ENCODE data around the gene SEMA3F.

SEMA3F gene

GRCh38 chr3:50132421-50133282 is 22.5 kb upstream of the SEMA3F start:
- DNase-seq (ENCODE audit: low spot score), result no peak

GRCh38 chr3:50133283-50133615 is 21.9 kb upstream of the SEMA3F start:
- no peak for DNase-seq (ENCODE audit: low spot score)

GRCh38 chr3:50134367-50134766 is 20.8 kb upstream of the SEMA3F start:
- DNase-seq (ENCODE audit: low spot score), result no peak

DNA sequence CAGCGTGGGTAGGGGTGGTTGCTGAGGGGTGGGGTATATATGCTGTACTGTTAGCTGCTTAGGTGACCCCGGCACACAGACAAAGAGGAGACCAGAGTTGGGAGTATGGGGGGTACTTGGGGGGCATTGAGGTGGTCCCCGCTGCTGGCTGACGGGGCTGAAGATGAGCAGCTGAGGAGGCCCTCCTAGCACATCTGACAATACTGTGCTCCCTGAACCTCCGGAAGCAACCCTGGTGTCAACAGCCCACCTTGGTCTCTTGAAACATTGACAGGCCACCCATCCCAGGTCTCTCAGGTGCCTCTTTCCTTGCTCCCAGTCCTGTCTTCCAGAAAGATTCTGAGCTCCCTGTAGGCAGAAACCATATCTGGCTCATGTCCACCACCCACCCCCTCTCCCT is 19.2 kb upstream of the SEMA3F start:
- no peak for DNase-seq (ENCODE audit: low spot score)

GRCh38 chr3:50136714-50137405 is 18.3 kb upstream of the SEMA3F start:
- DNase-seq (ENCODE audit: low spot score), result no peak

GRCh38 chr3:50137531-50137930 is 17.6 kb upstream of the SEMA3F start:
- DNase-seq (ENCODE audit: low spot score), result no peak

DNA sequence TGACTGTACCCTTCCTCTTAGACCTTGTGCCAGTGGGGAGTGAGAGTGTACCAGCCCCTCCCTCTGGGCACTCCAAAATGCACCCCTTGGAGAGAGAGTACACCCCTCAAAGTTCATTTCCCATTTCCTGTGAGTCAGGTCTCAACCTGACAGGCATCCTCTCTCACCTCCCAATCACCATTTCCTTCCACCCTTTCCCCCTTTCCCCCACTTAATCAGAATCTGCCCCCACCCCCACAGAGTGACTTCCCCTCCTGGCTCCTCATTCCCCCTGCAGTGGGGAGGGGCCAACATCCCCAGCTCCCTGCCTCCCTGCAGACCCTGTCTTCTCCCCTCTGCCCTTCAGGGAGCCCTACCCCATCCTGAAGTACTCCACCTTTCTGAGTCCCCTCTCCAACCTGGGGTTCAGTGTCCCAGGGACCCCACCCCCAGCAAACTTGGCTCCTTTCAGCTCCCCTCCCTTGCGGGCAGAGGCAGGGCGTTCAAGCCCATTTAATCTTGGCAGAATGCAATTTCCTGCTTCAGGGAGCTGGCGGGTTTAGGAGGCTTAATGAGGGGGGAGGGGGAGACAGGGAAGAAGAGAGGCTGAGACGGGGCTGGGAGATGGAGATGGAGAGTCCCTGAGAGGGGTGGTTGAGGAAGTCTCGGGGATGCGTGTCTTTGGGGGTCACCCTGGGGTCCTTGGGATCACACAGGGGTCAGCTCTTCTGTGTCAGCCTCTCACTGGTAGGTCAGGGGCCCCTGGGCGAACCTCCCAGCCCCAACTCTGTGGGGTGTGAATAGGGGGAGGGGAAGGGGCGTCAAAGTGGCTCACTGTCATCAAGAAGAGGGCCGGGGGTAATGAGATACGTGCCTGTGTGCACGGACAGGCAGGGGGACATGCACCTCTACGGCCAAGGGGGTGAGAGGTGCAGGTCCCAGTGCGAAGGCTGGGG is 16.6 kb upstream of the SEMA3F start:
- peak; percentile 56 for DNase-seq (ENCODE audit: low spot score)

DNA sequence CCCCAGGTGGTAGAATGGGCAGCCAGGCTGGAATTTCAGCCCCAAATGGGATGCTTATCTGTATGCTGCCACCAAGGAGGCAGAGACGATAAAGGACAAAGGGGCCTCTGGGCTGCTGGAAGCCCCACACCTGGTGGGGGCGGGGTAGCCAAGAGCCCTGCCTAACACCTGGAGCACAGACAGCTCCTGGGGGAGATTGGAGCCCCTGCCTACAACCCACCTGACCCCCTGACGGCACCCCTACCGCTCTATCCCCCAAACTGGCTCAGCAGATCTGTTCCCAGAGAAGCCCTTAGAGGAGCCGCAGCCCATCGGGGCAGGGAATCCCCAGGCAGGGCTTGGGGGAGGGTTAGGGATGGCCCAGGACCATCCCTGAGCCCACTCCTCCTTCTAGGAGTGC is 15.8 kb upstream of the SEMA3F start:
- DNase-seq (ENCODE audit: low spot score), result no peak

DNA sequence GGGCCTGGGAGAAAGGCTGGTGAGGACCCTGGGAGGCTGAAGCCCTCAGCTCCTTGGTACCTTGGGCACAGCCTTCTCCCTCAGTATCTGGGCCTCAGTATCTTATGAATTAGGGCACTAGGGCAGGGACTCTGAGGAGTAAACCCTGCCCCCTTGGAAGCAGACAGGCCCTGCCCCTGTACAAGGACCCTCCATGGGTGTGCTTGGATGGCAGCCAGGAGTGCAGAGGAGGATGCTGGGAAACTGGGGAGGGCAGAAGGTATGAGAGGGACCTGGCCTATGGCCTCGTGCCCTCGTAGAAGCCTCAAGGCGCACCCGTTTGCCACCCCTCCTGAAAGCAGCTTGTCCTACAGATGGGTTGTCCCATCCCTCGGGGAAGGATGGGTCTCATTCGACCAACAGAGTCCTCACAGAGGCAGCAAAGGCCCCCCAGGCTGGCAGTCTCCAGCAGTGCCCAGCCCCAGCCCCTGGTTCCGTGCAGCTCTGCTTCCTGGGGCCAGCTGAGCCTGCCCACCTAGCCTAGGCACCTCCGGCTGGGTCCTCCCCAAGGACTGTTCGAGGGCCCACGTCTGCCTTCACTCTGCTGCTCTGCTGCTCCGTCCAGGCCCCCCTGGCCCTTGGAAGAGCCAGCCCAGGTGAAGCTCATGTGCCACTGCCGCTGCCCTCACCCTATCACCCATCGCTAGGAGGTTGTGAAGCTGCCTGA is 15.3 kb upstream of the SEMA3F start:
- DNase-seq (ENCODE audit: low spot score), result no peak

- no peak for DNase-seq (ENCODE audit: low spot score)
These were observed 14.1 kb upstream of the SEMA3F start for GRCh38 chr3:50140990-50141389.

DNA sequence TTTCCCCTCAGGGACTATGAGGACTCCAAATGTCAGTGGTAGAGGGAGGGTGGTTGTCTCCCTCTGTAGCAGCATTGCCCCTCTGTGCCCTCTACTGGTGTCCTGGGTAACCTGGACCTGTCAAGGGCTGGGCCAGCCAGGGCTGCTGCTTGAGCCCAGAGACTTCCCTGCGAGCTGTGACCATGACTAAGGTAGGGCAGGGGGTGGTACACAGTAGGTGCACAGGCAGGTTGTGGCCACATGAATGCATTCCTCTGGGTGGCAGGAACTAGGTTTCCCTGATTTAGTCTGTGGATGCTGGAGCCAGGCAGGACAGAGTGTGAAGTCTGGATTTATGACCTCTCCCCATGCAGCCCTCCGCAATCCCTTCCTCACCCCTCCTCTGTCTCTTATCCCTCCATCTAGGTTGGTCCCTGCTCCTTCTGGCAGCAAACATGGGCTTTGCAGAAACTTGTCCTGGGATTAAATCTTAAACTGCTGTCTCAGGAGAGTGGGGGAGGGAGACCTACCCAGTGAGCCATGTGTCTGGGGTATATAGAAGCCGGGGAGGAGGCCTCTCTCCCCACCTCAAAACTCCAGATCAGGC is 8.7 kb upstream of the SEMA3F start:
- no peak for DNase-seq (ENCODE audit: low spot score)

DNA sequence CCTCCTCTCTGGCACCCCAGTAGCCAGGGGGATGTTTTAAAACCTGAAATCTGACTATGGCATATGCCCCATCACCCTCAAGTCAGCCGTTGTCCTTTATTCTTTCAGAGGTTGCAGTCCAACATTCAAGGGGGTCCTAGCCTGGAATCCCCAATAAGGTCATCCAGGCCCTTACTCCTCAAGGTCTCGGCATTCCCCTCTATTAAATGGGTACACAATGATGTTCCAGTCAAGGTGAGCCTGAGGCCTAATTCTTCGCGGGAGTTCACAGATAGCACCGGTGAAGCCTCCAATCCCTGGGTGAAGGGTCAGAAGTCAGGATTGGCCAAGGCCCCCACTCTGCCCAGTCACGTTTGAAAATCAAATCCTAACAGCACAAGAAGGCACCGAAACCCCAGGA is 8.1 kb upstream of the SEMA3F start:
- DNase-seq (ENCODE audit: low spot score), result no peak

GRCh38 chr3:50147447-50147846 is 7.7 kb upstream of the SEMA3F start:
- peak; percentile 34 for DNase-seq (ENCODE audit: low spot score)

DNA sequence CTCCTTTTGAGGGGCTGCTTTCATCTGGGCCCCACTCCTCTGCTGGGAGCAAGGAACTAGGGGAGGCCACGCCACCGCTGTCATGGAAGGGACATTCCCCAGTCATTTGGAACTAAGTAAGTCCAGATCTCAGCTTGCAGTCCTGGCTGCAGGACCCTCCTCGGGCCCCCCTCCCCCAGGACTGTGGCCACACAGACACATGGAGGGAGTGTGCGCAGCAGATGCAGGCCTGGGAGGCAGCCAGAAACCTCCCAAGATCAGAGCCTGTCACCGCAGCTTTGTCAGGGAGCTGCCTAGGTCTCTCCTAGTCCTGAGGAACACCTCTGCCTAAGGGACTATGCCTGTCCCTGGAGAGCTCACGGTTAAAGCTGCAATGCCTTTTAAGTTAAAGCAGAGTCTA is 7.3 kb upstream of the SEMA3F start:
- DNase-seq (ENCODE audit: low spot score), result no peak

- DNase-seq (ENCODE audit: low spot score), result no peak
These were observed 4.7 kb upstream of the SEMA3F start for GRCh38 chr3:50150404-50150750.

DNA sequence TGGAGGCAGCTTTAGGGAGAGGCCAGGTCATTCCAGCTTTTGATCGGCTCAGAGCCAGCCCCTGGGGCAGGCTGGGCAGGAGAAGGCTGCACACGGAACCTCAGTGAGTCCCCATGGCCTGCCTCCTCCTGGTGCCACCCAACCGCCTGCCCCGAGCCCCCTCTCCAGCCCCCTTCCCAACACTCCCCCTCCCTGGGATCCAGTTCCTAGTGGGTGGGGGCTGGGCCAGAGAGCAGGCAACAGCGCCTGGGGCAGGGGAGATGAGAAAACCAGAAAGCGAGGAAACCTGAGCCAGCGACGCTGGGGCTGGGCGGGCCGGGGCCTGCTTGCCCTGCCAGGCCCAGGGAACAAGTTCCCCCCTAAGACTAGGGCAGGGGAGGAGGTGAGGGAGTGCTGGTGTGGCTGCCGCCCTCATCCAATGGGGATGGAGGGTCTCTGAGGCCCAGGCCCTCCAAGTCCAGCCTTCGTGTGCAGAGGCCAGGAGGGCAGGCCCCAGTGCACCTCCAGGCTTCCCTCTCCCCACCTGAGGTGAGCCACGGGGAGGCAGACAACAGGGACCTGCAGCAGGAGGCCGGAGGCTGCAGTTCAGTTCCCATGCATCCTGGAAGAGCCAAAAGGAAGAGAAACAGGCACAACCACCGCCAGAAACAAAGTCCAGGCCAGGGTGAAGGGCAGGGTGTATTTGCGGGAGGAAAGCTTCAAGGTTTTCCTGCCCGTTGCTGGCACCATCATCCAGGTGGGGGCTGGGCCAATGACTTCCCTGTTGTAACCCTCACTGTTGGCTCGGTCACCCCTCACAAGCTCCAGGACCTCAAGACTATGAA is 4.0 kb upstream of the SEMA3F start:
- no peak for DNase-seq (ENCODE audit: low spot score)

DNA sequence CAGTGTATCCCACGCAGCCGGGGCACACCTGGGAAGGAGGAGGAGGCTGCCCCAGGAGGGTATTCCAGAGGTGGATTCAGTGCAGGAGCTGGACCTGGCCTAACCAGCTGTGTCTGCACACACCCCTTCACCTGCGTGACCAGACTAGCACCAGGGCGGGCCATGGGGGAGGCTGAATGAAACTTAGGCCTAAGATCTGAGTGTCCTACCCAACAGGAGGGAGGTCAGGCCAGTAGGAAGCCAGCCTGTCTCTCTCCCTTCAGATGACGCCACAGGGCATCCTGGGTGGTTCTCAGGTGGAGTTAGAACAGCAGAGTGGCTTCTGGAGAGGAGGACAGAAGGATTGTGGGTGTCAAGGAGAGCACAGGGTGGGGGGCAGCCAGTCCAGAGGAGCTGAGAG is 3.4 kb upstream of the SEMA3F start:
- no peak for DNase-seq (ENCODE audit: low spot score)

GRCh38 chr3:50153782-50154475 is 1.2 kb upstream of the SEMA3F start:
- DNase-seq (ENCODE audit: low spot score), result no peak

DNA sequence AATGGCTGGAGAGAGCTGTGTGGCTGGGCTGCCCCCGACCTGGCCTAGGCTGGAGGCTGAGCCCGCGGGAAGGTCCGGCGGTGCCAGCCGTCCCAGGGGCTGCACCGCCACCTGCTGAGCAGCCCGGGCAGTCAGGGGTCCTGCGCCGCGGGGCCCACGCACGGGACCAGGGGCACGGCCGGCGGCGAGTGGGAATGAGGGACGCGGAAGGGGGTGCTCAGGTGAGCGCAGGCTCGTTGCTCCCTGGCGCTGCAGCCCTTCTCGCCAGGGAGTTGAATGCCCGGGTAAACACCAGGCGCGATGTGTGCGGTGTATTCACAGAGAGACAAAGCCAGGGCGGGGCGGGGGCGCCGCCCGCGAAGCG is 666 bp upstream of the SEMA3F start:
- peak; percentile 23 for DNase-seq (ENCODE audit: low spot score)

DNA sequence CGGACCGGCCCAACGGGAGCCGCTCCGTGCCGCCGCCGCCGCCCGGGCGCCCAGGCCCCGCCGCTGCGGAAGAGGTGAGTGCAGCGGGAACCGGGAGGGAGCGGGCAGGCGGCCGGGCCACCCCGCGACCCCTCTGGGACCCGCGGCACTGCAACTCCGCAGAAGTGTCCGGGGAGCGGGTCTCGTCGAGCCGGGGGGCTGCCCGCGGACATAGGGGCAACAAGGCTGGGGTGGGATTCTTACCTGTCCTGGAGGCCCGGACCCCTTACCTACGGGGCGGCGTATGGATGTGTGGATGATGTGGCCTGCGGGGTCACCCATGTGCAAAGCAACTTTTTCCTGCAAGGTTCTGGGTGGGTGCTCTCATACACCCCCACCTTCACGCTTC is 361 bp downstream of the SEMA3F start:
- DNase-seq (ENCODE audit: low spot score), result no peak

All from cerebellar cortex (tissue), 1 donor.